Fibroblast of gingiva (primary cell): Measurements from ENCODE around the gene KLKB1.
"Not testable (repeated sequence)": the region's sequence is repeated elsewhere in the genome, so short reads cannot be mapped to it uniquely, and the experiment has no call there.

Source experiments
- DNase-seq: peaks from one replicate; pipeline ENCODE4 v3.0.0-alpha.2; 2011; ENCODE audit warnings: low read depth

The KLKB1 gene

DNA sequence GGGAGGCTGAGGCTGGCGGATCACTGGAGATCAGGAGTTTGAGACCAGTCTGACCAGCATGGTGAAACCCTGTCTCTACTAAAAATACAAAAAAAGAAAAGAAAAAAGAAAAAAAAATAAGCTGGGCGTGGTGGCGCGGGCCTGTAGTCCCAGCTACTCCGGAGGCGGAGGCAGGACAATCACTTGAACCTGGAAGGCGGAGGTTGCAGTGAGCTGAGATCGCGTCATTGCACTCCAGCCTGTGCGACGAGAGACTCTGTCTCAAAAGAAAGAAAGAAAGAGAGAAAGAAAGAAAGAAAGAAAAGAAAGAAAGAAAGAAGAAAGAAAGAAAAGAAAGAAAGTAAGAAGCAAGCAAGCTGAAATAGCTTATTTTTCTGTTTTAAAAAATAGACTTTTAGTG is 37.9 kb downstream of the KLKB1 start:
- not testable (repeated sequence) for DNase-seq

GRCh38 chr4:186265683-186266652 is 38.7 kb downstream of the KLKB1 start, which contains the start of gene F11:
TSS of gene F11 (plus strand) at chr4:186266189. CDS start at chr4:186267137, 948 bp downstream.
- DNase-seq = no peak

- no peak for DNase-seq
Observed at GRCh38 chr4:186266729-186267456, 39.6 kb downstream of the KLKB1 start.

- DNase-seq = no peak
Observed at GRCh38 chr4:186271081-186271678, 43.9 kb downstream of the KLKB1 start.

DNA sequence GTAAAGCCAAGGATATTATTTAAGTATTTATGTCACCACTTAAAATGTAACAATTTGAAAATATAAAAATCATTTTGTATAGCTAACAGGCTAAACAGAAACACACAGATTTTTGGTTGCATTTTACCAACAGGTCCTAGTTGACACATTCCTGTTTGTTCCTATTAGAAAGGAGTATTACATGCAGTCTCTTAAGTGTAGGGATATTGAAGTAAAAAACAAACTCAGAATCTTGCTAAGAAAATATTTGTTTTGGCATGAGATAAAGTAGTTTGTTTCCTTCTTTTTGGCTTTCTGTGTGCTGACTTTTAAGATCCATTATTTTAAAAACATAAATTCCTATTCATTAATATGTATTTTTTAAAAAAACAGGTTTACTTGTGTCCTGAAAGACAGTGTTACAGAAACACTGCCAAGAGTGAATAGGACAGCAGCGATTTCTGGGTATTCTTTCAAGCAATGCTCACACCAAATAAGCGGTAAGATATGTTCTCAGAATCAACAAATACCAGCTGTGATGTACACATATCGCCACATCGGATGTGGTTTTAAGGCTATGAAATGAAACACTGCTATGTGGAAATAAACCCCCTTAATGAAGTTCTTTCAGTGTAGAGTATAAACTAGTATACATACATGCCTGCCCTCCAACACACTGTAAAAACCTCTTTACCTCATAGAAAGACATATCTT is 45.5 kb downstream of the KLKB1 start:
- no peak for DNase-seq

DNA sequence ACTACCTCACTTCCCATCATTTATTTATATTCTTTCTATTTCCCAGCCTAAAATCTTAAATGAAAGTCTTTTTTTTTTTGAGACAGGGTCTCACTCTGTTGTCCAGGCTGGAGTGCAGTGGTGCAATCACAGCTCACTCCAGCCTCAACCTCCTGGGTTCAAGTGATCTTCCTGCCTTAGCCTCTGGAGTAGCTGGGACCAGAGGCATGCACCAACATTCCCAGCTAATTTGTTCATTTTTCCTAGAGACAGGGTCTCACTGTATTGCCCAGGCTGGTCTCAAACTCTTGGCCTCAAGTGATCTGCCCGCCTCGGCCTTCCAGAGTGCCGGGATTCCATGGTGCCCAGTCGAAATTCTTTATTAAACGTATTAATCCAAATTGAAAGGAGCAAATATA is 46.1 kb downstream of the KLKB1 start:
- not testable (repeated sequence) for DNase-seq

GRCh38 chr4:186283311-186283710 is 56.0 kb downstream of the KLKB1 start:
- no peak for DNase-seq

DNA sequence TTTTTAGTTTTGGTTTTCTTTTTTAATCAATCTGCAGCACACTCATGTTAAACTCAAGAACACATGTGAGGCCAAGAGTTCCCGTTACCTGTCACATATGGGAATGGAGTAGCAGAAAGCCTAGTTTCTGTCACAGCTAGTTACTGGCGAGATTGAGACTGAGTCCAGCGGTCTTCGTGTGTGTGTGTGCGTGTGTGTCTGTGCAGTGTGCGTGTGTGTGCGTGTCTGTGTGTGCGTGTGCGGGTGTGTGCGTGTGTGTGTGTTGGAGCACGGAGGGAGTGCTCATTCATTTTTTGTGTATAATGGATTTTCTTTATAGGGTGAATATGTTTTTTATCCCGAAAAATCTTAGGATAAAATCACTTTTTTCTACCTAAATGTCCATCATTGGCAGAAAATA is 57.8 kb downstream of the KLKB1 start:
- DNase-seq = no peak

DNA sequence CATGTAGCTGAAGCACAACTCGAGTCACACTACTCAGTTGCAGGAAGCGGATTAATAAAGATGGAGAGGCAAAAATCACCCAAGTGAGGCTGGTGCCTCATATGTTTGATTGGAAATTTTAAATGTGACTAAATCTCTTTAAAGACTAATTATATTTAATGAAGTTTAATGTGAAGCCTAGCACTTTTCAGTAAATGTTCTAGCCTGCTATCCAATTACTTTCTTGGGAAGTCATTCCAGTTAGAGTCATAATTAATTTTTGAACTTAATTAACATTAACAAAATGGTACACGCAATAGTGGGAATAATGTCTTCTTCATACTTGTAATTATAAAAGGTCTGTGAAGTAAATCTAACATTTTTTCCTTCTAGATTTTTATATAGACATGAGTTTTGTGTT is 59.3 kb downstream of the KLKB1 start:
- DNase-seq = no peak

GRCh38 chr4:186291256-186291890 is 64.1 kb downstream of the KLKB1 start:
- no peak for DNase-seq

GRCh38 chr4:186294160-186294559 is 66.9 kb downstream of the KLKB1 start:
- DNase-seq = no peak

GRCh38 chr4:186296481-186296880 is 69.2 kb downstream of the KLKB1 start:
- DNase-seq = no peak

GRCh38 chr4:186297013-186297645 is 69.8 kb downstream of the KLKB1 start:
- peak; percentile 40 for DNase-seq

- no peak for DNase-seq
Observed at GRCh38 chr4:186298031-186298647, 70.8 kb downstream of the KLKB1 start.

DNA sequence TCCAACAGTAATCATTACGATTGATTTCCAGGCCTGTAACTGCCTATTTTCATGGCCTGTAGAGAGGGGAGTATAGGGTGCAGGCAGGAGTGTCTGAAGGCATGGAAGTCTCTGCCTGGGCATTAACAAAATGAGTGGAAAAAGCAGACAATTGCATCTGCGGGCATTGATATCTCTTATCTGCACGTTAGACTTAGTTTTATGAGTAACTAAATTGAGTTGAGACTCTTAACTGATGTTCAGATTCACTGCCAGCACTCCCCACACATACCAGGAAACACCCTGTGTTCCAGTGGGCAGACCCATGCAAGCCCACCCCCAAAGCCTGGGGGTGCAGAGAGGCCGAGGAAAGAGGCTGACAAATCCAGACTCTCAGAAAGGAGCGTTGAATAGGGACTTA is 72.0 kb downstream of the KLKB1 start:
- no peak for DNase-seq

- DNase-seq = no peak
Observed at GRCh38 chr4:186300659-186301390, 73.5 kb downstream of the KLKB1 start.

DNA sequence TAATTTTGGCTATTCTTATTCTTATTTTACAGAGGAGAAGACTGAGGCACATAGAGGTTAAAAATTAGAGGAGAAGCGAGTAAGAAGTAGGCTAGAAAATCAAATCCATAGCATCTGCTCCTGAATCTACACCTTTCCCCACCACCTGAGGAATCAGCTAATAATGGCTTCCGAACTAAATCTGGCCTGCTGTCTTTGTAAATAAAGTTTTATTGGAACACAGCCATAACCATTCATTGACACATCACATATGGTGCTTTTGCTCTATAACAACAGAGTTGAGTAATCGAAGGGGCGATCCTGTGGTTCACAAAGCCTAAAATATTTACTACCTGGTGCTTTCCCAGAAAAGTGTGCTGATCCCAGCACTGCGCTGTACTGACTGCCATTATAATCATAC is 76.9 kb downstream of the KLKB1 start:
- no peak for DNase-seq

DNA sequence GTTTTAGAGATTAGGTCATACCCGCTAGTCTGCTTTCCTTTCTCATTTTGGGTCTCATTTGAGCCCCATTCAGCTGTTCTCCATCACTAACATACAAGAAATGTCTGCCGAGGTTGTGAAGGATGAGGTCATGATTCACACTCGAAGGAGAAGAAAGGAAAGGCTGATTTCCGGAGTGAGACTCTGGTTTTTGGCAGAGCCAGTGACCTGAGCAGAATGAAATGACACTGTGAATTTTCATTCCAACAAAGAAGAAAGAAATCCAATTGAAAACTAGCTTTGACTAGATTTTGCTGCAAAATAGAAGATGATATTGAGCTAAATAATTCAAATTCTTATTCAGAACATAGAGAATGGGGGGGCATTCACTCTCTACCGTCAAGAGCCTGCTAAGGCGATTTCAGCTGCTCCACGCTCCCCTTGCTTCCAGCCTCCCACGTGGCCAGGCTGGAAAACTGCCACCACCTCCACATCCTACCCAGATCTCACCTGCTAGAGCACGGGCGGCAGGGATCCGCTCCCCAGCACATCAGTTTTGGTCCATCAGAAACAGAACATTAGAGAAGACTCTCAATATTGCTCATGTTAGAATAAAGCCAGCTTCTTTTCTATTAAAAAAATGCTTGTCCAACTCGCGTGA is 77.7 kb downstream of the KLKB1 start:
- no peak for DNase-seq

DNA sequence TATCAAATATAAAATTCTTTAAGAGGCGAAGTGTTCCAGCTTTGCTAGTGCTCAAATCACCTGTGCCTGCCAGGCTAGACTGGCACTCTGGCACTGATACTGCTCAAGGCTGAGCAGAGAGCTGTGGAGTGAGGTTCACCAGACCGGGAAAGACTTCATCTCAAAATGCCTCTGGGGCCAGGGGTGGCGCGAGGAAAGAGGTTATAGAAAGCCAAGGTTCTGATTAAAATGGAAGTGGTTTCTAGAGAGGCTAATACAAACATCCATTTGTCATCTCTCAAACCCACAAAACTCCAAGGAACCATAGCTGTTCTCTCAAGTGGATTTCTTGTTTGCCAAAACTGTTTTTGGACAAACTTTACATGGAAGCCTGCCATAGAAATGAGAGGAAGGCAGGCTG is 80.2 kb downstream of the KLKB1 start:
- no peak for DNase-seq
